ENCODE data around the gene AP2A1. TPM values are rescaled to one million over a fixed set of nuclear protein-coding genes. Genes with fewer than 3 reads are reported as not detected.

Gene AP2A1
- total and polyA plus RNA-seq, 9 of the 15 experiments (the other 6 are each of a cell fraction or from before 2014, with no cell fraction given) = 0.55 to 150 (median 31.9) TPM

GRCh38 chr19:49856574-49857021 lies 89.8 kb downstream of the AP2A1 start:
- Histone ChIP-seq H3K4me1 (replicated peaks in 1 of 2; ENCODE audit: control insufficient read depth in 2 of 2, insufficient read depth in 2 of 2, low read length in 2 of 2) (peaks cover 11 to 84% of the 10 kb centered on the region in 2 experiments), H3K36me3 (ENCODE audit: control insufficient read depth, insufficient read depth, low read length) (peaks cover 89% of the 10 kb centered on the region), H3K9me1 (ENCODE audit: control insufficient read depth, insufficient read depth, low read length) (peaks cover 8% of the 10 kb centered on the region), H2AFZ (ENCODE audit: low read depth, low read length) (no peak overlapping the region), H3K4me2 (ENCODE audit: insufficient read depth, low read length) (no peak overlapping the region), H3K79me2 (ENCODE audit: control insufficient read depth, insufficient read depth, low read length) (peaks cover 32% of the 10 kb centered on the region), H3K27ac (ENCODE audit: extremely low read depth, low read depth, low read length) (no peak overlapping the region), H3K27me3 (ENCODE audit: control insufficient read depth in 2 of 2, insufficient read depth in 2 of 2, low read length in 2 of 2) (no peaks in the 10 kb centered on the region), H4K20me1 (replicated peaks; ENCODE audit: control insufficient read depth, insufficient read depth, low read length) (peaks cover 27% of the 10 kb centered on the region), H3K9ac (ENCODE audit: insufficient read depth in 1 of 2, low read depth in 2 of 2, low read length in 2 of 2) (no peak overlapping the region), H3K9me3 (replicated peaks; ENCODE audit: control insufficient read depth, insufficient read depth, low read depth, low read length) (no peaks in the 10 kb centered on the region), H3K4me3 (no peak overlapping the region)
- POLR2A ChIA-PET = interaction anchor here (0.9 kb wide), 1 partner anchor 9 kb away, joined by 4 read pairs; no protein-coding TSS in a partner anchor
- ATAC-seq = no peak
- CTCF ChIA-PET (ENCODE audit: low intra/inter-chr PET ratio) = no interaction called here
- no TSS peak for BruUV-seq (replicated peaks)
- intact Hi-C loops (cut with micrococcal nuclease) (no loop called here), in situ Hi-C loops (cut with MboI) (no loop called here)
- no peak for FAIRE-seq
- 87% methylated on average over 10 of the region's 18 CpGs for WGBS (ENCODE audit: insufficient coverage, low coverage, missing lambda C conversion rate)
- TF ChIP-seq KDM5B (IDR thresholded peaks at IDR 0.05; ENCODE audit: insufficient replicate concordance, low read depth, low read length) (peak; percentile 5), HIVEP1 (CRISPR knock-in tag; IDR thresholded peaks at IDR 0.05) (no peak), ARID3B (CRISPR knock-in tag; IDR thresholded peaks at IDR 0.05; ENCODE audit: borderline replicate concordance) (no peak), DMBX1 (CRISPR knock-in tag; IDR thresholded peaks at IDR 0.05; ENCODE audit: borderline replicate concordance) (no peak), CEBPG (CRISPR knock-in tag; IDR thresholded peaks at IDR 0.05) (no peak), CEBPG (tag; conservative IDR thresholded peaks at IDR 0.05 in 1 of 2, IDR thresholded peaks at IDR 0.05 in 1 of 2) (no peak), TEAD4 (IDR thresholded peaks at IDR 0.05; ENCODE audit: low read length) (0 out of 2 replicates have a peak, but pooled peaks have one; percentile 1), TEAD4 (CRISPR knock-in tag; IDR thresholded peaks at IDR 0.05; ENCODE audit: borderline replicate concordance) (no peak), ZBTB26 (CRISPR knock-in tag; IDR thresholded peaks at IDR 0.05) (no peak), RFX7 (CRISPR knock-in tag; IDR thresholded peaks at IDR 0.05) (no peak), XRCC4 (IDR thresholded peaks at IDR 0.05; ENCODE audit: extremely low read depth, insufficient read depth, insufficient read length) (no peak), FOXA3 (CRISPR knock-in tag; conservative IDR thresholded peaks at IDR 0.05 in 1 of 2, IDR thresholded peaks at IDR 0.05 in 1 of 2) (0 out of 4 replicates have a peak, but pooled peaks of 1 of the 2 experiments have one; percentile 2), CAMTA2 (CRISPR knock-in tag; conservative IDR thresholded peaks at IDR 0.05) (no peak), UBTF (IDR thresholded peaks at IDR 0.05; ENCODE audit: borderline replicate concordance in 1 of 2, low read depth in 2 of 2, low read length in 2 of 2) (no peak), ZNF354B (CRISPR knock-in tag; IDR thresholded peaks at IDR 0.05) (no peak), FIP1L1 (IDR thresholded peaks at IDR 0.05; ENCODE audit: low read depth, low read length, poor library complexity, severe bottlenecking) (peak; percentile 46), ZKSCAN8 (CRISPR knock-in tag; IDR thresholded peaks at IDR 0.05) (peak; percentile 71), EP300 (IDR thresholded peaks at IDR 0.05; ENCODE audit: low read length) (no peak), POLR2H (tag; IDR thresholded peaks at IDR 0.05; ENCODE audit: low read depth) (no peak)
- DNase-seq (ENCODE audit: extremely low read depth in 1 of 4, low spot score in 3 of 4) = no peak
